Suprapubic skin (tissue), 4 donors: ENCODE results near the gene C1orf52. TPM values are rescaled to one million over a fixed set of nuclear protein-coding genes. Genes with fewer than 3 reads are reported as not detected.

Experiments
- DNase-seq, 2 donors: peaks; one replicate each; pipeline ENCODE4 v3.0.0-alpha.2; 2019; ENCODE audit warnings: low spot score in 2 of 2
- H3K27ac ChIP-seq: fragments of 200-600 bp; sonication (generic); one replicate; pipeline ENCODE4 v1.5.1; 2019
- H3K27me3 ChIP-seq: fragments of 200-600 bp; sonication (generic); one replicate; pipeline ENCODE4 v1.5.1; 2019
- H3K36me3 ChIP-seq: fragments of 200-600 bp; sonication (generic); one replicate; pipeline ENCODE4 v1.5.1; 2019
- H3K4me1 ChIP-seq: fragments of 200-600 bp; sonication (generic); one replicate; pipeline ENCODE4 v1.5.1; 2019
- H3K4me3 ChIP-seq: fragments of 200-600 bp; sonication (generic); one replicate; pipeline ENCODE4 v1.5.1; 2019; ENCODE audit warnings: mild to moderate bottlenecking
- H3K9me3 ChIP-seq: fragments of 200-600 bp; sonication (generic); one replicate; pipeline ENCODE4 v1.5.1; 2019
- EP300 ChIP-seq: sonication (generic); formaldehyde crosslinking; IDR thresholded peaks from one replicate; pipeline ENCODE4 v1.6.1; 2017; ENCODE audit warnings: antibody characterized with exemption
- POLR2A ChIP-seq, 2 donors: fragments of 450-650 bp; IDR thresholded peaks; one replicate each; pipeline ENCODE4 v1.6.1; 2017; ENCODE audit warnings: antibody characterized with exemption in 2 of 2, mild to moderate bottlenecking in 2 of 2, moderate library complexity in 2 of 2
- POLR2AphosphoS5 ChIP-seq, 3 donors: sonication (generic); formaldehyde crosslinking; IDR thresholded peaks; one replicate each; pipeline ENCODE4 v1.6.1; 2017; ENCODE audit warnings: antibody characterized with exemption in 3 of 3
- WGBS: methylation state at CpG from one replicate; pipeline ENCODE4 v1.1.5; 2018; 5-methylcytosine and 5-hydroxymethylcytosine counted together
- total RNA-seq, 4 donors: library from RNA; depleted of rRNA; stranded (reverse); fragments of >200 nt; gene quantifications; one replicate each; pipeline ENCODE4 v1.1.0, GENCODE V29; 2016
- TF ChIP-seq, protein P1 (sequence below), 2 donors: fragments of 200-600 bp in 1 of 2; fragments of 450-650 bp in 1 of 2; sonication (generic) in 1 of 2; IDR thresholded peaks; one replicate each; pipeline ENCODE4 v1.5.1; 2016 to 2019; ENCODE audit warnings: antibody characterized with exemption in 2 of 2, mild to moderate bottlenecking in 1 of 2, moderate library complexity in 1 of 2

The C1orf52 gene
- total RNA-seq, result 10 to 100 TPM; 13.9 to 33.3 (median 18.3) TPM

DNA sequence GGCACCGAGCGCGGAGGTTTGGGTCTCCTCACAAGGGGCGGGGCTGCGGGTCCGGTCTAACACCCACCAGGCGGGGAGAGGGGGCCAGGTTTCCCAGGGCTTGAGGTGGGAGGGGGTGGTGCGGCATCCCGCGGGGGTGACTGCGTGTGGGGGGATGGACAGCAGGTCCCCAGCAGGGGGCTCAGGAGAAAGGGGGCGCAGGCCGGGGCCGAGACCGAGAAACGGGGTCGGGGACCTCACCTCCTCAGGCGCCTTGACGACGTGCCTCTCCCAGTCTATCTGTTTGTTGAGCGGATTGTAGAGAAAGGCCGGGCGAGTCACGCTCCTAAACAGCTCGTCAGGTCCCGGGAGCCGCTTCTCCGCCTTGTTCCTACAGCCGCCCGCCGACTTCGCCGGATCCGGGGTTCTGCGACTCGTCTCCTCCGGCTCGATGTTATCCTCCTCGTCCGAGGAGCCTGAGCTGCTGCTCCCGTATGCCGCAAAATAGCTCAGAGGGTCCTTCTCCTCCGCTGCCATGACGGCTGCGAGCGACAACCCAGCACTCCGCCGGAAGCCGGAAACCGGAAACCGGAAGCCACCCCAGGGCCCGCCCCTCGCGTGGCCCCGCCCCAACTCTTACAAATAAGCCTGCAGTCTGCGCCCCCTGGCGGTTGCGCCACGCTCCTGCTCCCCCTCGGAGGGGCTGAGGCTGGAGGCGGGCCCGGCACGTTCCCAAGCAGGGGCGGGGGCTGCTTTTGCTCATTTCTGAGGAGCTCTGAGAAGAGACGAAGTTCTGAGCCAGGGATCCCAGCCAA, at the start of gene C1orf52:
TSS of gene C1orf52 (minus strand) at position 545 of the 794 bp plus-strand sequence. CDS start at position 516, 29 bp downstream.
- H3K4me3 ChIP-seq, result peak within 1 kb of the TSS; percentile 90
- peaks cover 22% of the 10 kb centered on the region for H3K36me3 ChIP-seq
- WGBS, result under 1% methylated on average over 42 of the region's 65 CpGs
- H3K4me1 ChIP-seq, result peaks cover 30% of the 10 kb centered on the region
- peak within 1 kb of the TSS; percentile 89 for H3K27ac ChIP-seq
- H3K9me3 ChIP-seq, result no peaks in the 10 kb centered on the region
- peak; percentile 61 to 72 (median 67) for TF ChIP-seq POLR2AphosphoS5 (IDR thresholded peaks at IDR 0.05)
- TF ChIP-seq, protein P1, sequence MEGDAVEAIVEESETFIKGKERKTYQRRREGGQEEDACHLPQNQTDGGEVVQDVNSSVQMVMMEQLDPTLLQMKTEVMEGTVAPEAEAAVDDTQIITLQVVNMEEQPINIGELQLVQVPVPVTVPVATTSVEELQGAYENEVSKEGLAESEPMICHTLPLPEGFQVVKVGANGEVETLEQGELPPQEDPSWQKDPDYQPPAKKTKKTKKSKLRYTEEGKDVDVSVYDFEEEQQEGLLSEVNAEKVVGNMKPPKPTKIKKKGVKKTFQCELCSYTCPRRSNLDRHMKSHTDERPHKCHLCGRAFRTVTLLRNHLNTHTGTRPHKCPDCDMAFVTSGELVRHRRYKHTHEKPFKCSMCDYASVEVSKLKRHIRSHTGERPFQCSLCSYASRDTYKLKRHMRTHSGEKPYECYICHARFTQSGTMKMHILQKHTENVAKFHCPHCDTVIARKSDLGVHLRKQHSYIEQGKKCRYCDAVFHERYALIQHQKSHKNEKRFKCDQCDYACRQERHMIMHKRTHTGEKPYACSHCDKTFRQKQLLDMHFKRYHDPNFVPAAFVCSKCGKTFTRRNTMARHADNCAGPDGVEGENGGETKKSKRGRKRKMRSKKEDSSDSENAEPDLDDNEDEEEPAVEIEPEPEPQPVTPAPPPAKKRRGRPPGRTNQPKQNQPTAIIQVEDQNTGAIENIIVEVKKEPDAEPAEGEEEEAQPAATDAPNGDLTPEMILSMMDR (IDR thresholded peaks at IDR 0.05), result peak; percentile 92 to 99
- TF ChIP-seq POLR2A (IDR thresholded peaks at IDR 0.05), result peak in 1 of 2 donors; percentile 78
- no peak for TF ChIP-seq EP300
- H3K27me3 ChIP-seq, result no peaks in the 10 kb centered on the region
- peak; percentile 97 to 98 for DNase-seq

DNA sequence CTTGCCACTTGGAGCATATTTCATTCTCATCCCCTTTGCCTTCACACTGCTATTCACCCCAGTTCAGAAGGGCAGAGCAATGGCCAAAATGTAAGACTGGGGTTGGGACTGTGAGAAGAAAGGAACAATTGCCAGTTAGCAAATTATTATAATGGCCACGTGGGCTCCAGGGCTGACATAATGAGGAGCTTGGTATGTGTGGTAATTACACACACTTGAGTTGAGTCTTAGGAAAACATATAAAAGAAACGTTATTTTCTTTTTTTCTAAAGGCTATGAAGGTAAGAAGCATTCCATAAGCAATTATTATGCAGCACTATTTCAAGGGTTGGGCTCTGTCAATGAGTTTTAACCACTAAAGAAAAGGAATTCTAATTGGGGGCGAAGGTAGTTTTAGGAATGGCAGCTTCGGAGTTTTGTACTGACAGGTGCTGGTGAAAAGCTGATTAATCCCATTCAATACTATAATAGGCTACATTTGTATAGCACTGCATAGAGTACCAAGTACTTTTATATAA, 49.4 kb upstream of the C1orf52 start:
- 74% methylated on average over 4 of the region's 4 CpGs for WGBS
- DNase-seq, result no peak
- no peaks in the 10 kb centered on the region for H3K9me3 ChIP-seq
- H3K36me3 ChIP-seq, result no peaks in the 10 kb centered on the region
- no peak overlapping the region for H3K4me3 ChIP-seq
- H3K27ac ChIP-seq, result no peak overlapping the region
- peaks cover 15% of the 10 kb centered on the region for H3K4me1 ChIP-seq
- no peaks in the 10 kb centered on the region for H3K27me3 ChIP-seq
- no peak for TF ChIP-seq POLR2AphosphoS5 (IDR thresholded peaks at IDR 0.05)
- TF ChIP-seq, protein P1 (IDR thresholded peaks at IDR 0.05), result no peak
- no peak for TF ChIP-seq POLR2A (IDR thresholded peaks at IDR 0.05)

DNA sequence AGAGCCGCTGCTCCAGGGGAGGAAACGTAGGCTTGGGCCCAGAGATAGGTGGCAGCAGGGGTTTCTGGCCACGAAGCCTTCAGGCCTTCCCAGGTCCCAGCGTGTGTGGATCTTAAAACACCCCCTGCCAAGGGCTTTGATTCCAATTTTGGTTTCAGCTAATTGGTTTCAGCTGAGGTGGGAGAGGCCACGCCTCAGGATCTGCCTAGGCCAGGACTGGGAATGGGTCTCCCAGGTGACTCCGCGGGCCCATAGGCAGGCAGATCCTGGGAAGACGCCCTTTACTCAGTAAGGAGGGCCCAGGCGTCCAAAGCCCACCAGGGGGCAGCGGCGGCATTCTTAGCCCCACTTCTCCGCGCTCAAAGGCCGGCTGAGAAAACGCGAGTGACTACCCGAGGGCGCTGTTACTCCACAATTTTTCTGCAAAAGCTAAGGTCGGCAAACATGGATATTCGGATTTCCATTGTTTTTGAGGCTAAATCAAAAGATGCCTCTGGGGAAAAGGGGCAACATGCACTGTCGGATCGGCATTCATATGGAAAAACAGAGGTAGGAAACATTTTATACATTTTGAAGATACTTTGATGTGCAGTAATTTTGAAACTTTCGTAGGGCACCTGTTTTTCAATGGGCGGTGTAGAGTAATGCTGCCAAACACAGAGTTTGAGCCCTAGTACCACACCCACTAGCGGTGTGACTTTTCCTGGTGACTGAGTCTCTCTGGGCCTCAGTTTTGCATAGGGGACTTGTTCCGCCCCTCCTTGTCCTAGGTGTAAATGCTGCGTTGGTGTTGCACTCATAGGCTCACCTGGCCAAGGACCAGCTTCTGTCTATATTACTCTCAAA, 48.7 kb upstream of the C1orf52 start:
- Histone ChIP-seq H3K4me1 (peaks cover 10% of the 10 kb centered on the region), H3K27ac (no peak overlapping the region), H3K27me3 (no peaks in the 10 kb centered on the region), H3K9me3 (no peaks in the 10 kb centered on the region), H3K36me3 (no peaks in the 10 kb centered on the region), H3K4me3 (no peak overlapping the region)
- whole genome bisulfite sequencing, result 23% methylated on average over 22 of the region's 27 CpGs
- TF ChIP-seq POLR2A (IDR thresholded peaks at IDR 0.05) (no peak), POLR2AphosphoS5 (IDR thresholded peaks at IDR 0.05) (peak in 1 of 3 donors; percentile 75), EP300 (no peak)
- TF ChIP-seq, protein P1 (IDR thresholded peaks at IDR 0.05), result peak; percentile 91 to 96
- DNase-seq, result peak; percentile 92

DNA sequence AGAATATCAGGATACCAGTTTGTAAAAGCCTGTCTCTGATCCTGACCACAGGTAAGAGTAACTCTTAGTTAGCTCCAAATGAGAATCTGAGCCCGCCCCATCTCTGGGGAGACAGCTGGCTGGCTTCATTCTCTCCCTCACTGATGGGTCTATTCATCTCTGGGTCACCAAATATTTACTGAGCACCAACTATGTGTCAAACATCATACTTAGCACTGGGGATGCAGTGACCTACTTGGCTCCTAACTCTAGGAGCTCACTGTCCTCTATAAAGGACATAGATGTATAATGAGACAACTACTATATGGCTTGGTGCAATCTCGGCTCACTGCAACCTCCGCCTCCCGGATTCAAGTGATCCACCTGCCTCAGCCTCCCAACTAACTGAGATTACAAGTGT, 46.8 kb upstream of the C1orf52 start:
- Histone ChIP-seq H3K4me3 (no peak overlapping the region), H3K27me3 (no peaks in the 10 kb centered on the region), H3K27ac (no peak overlapping the region), H3K9me3 (no peaks in the 10 kb centered on the region), H3K36me3 (no peaks in the 10 kb centered on the region), H3K4me1 (peaks cover 10% of the 10 kb centered on the region)
- DNase-seq, result no peak
- 97% methylated on average over 4 of the region's 4 CpGs for WGBS
- TF ChIP-seq, protein P1 (IDR thresholded peaks at IDR 0.05), result no peak
- TF ChIP-seq POLR2AphosphoS5 (IDR thresholded peaks at IDR 0.05) (no peak), POLR2A (IDR thresholded peaks at IDR 0.05) (no peak), EP300 (no peak)
